ENCODE results near the gene TMC4.
A peak's percentile ranks its signal among the peaks of the same experiment; 100 is the strongest.
"Not testable (repeated sequence)": the region's sequence is repeated elsewhere in the genome, so short reads cannot be mapped to it uniquely, and the experiment has no call there.

TMC4 gene

GRCh38 chr19:54203151-54203611, 30.2 kb upstream of the TMC4 start:
- DNase-seq (ENCODE audit: low read depth in 2 of 2): no peak

- no peak for DNase-seq (ENCODE audit: low read depth in 2 of 2)
Measured at GRCh38 chr19:54201980-54202379, 29.0 kb upstream of the TMC4 start.

DNA sequence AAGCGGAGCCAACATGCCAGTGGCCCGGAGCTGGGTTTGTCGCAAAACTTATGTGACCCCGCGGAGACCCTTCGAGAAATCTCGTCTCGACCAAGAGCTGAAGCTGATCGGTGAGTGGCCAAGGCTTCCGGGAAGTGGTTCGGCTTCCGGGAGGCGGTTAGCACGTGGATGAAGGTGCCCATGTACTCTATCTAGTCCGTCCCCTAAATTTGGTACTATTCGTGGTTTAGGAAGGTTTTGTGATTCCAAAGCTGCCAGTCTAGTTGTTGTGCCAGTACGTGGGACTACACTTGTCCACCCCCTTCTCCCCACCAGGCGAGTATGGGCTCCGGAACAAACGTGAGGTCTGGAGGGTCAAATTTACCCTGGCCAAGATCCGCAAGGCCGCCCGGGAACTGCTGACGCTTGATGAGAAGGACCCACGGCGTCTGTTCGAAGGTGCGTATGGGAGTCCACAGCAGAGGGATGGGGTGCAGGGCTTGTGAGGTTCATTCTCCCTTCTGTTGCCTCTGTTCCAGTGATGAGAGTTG, 28.3 kb upstream of the TMC4 start:
- DNase-seq (ENCODE audit: low read depth in 2 of 2): no peak

- DNase-seq (ENCODE audit: low read depth in 2 of 2): no peak
Measured at GRCh38 chr19:54199401-54199800, 26.4 kb upstream of the TMC4 start.

GRCh38 chr19:54197121-54197520, 24.2 kb upstream of the TMC4 start:
- no peak for DNase-seq (ENCODE audit: low read depth in 2 of 2)

DNA sequence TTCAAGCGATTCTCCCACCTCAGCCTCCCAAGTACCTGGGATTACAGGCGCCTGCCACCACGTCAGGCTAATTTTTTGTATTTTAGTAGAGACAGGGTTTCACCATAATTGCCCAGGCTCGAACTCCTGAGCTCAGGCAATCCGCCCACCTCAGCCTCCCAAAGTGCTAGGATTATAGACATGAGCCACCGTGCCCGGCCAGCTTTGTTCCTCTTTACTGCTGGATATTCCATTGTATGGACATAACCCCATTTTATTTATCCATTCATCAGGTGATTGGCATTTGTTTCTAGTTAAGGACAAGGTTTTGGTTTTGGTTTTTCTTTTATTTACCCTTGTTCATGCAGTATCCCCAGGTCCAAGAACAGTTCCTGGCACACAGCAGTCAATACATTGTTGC, 23.6 kb upstream of the TMC4 start:
- DNase-seq (ENCODE audit: low read depth in 2 of 2): no peak

DNA sequence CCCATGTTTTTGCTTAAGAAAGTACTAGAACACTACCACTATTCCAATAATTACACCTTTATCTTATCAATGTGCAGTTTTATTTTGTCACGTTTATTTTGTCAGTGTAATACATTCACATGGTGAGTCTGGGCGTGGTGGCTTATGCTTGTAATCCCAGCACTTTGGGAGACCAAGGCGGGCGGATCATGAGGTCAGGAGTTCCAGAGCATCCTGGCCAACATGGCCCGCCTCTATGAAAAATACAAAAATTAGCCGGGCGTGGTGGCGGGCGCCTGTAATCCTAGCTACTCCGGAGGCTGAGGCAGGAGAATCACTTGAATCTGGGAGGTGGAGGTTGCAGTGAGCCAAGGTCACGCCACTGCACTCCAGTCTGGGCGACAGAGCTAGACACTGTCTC, 21.5 kb upstream of the TMC4 start:
- not testable (repeated sequence) for DNase-seq (ENCODE audit: low read depth in 2 of 2)

- DNase-seq (ENCODE audit: low read depth in 2 of 2): no peak
Measured at GRCh38 chr19:54193011-54193410, 20.1 kb upstream of the TMC4 start.

DNA sequence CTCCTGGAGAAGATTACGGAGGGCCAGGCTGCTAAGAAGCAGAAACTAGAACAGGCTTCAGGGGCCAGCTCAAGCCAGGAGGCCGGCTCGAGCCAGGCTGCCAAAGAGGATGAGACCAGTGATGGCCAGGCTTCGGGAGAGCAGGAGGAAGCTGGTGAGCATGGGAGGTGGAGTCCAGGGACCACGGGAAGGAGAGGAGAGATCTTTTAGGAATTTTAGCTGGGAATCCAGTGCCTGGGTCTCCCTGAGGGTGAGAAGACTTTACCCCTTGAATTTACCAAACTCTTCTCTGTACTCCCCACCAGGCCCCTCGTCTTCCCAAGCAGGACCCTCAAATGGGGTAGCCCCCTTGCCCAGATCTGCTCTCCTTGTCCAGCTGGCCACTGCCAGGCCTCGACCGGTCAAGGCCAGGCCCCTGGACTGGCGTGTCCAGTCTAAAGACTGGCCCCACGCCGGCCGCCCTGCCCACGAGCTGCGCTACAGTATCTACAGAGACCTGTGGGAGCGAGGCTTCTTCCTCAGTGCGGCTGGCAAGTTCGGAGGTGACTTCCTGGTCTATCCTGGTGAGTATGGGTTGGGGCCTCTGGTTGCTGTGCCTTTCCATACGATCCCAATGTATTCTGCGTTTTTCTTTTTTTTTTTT, 19.0 kb upstream of the TMC4 start:
- DNase-seq (ENCODE audit: low read depth in 2 of 2): no peak

GRCh38 chr19:54191011-54191810, 18.3 kb upstream of the TMC4 start, which contains the start of gene TSEN34:
Gene TSEN34, plus strand, starts transcription at chr19:54191308. Its CDS starts 57 bp downstream, at chr19:54191365.
- DNase-seq (ENCODE audit: low read depth in 2 of 2): peak; percentile 69 to 81

GRCh38 chr19:54190503-54191010, 17.6 kb upstream of the TMC4 start:
- DNase-seq (ENCODE audit: low read depth in 2 of 2): peak; percentile 99 to 100

DNA sequence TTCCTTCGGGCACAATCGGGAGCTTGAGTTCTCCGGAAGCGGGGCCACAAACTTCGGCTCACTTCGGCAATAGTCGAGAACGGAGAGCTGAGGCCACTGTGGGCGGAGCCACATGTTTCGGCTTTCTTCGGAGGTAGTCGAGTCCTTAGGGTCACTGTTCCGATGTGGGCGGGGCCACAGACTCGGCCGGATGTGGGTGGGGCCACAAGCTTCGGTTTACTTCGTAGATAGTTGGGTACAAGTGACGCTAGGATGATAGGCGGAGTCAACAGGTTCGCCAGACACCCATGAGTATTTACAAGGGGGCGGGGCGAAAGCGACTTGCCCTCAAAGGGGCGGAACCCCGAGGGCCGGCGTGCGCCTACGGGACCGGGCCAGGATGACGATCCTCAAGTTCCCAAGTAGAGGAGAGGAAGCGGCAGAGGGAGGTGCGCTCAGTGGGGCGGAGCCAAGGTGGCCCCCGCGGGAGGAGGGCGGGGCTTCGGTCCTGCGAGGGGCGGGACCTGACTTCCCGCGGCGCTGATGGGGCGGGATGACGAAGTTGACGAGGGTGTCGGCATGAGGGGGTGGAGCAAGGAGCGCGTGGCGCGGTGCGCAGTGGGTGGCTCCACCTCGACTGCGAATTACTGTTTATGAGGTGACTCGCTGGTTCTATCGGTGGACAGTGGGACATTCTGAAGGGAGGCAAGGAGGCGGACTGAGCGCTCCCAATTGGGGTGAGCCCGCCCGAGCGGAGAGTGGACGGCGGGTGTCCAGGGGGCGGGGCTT, 17.0 kb upstream of the TMC4 start:
- DNase-seq (ENCODE audit: low read depth in 2 of 2): peak; percentile 100

DNA sequence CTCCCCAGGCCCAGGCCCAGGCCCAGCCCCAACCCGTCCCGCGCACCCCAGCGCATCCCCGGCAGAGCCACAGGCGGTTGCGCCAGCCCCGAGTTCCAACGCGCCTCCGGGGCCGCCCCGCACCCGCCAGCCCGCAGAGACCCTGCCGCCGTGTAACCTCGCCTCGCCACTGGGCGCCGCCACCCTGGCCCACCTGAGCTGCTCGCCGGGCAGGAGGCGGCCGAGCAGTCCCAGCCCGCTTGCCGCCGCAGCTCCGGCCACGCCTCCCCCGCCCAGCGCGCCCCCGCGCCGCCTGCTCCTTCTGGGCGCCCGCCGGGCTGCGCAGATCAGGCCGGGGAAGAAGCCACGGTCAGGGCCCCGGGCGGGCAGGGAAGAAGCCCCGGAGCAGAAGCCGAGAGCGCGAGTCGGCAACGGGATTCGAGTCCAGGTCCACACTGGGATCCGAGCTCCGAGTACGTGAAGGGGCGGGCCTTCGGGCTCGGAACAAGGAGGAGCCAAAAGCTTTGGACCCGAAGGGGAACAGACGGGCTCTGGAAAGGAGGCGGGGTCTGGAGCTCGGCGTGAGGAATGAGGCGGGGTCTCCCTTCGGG, 16.3 kb upstream of the TMC4 start, which contains the start of gene MBOAT7:
Gene MBOAT7, minus strand, starts transcription at position 436 of the 590 bp plus-strand sequence. CDS start 1,072 bp downstream, outside the sequence.
- DNase-seq (ENCODE audit: low read depth in 2 of 2): no peak

DNA sequence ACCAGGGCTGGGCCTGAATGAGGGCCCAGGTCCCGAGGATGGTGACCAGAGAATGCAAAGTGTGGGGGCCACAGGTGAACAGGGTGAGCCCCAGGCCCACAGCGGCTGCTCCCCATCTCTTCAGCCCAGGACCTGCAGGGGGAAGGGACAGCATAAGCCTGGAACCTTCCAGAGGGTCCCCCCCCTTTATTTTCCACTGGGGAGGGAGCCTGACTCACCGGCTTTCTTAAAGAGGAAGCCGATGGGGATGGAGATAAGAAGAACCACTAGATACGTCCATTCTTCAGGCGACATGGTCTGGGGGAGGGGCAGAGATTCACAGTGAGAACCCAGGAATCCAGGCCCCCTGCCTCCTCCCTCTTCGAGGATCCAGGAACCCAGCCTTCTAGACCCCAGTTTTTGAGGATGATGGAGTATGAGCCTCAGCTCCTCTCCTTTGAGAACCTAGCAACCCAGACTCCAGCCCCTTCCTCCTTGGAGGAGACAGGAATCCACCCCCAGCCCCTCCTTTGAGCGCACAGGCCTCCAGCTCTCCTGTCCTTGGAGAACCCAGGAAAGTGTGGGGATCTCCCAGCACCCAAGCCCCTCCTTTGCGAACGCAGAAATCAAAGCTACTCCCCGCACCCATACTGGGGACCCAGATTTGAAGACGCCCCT, 15.4 kb upstream of the TMC4 start:
- DNase-seq (ENCODE audit: low read depth in 2 of 2): no peak

DNA sequence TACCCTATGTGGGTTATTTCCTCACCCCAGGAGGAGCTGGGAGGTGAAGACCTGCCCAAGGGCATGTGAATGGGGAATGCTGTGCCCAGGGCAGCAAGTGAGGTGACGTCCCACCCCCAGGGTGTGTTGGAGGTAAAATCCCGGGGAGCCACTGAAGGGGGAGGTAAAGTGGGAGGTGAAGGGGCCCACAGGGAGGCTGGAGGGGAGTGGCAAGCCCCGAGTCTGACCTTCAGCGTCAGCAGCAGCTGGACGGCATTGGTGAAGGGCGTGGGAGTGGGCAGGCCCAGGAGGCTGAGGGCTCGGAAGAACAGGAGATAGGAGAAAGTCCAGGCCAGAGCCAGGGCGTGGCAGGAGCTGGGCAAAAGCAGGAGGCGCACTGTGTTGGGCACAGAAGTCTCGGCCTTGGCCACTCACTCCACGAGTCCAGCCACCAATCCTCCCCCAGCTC, 14.0 kb upstream of the TMC4 start:
- DNase-seq (ENCODE audit: low read depth in 2 of 2): no peak

DNA sequence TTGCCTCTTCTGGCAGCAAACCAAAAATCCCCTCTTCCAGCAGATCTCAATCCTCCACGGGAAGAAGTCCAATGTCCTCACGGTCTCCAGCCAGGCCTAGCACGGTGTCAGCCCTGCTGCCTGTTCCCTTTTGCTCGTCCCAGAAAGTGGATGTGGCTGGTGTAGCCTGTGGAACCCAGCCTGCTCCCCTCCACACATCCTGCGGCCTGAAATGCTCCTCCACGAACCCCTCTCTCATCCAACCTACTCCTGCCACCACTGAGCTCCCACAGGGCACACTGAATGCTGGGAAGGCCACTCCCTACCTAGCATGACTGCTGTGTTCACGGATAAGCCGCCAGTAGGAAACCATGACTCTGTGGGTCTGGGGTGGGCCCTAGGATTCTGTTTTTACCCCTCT, 13.4 kb upstream of the TMC4 start:
- DNase-seq (ENCODE audit: low read depth in 2 of 2): no peak

GRCh38 chr19:54183431-54183830, 10.5 kb upstream of the TMC4 start:
- no peak for DNase-seq (ENCODE audit: low read depth in 2 of 2)

- not testable (repeated sequence) for DNase-seq (ENCODE audit: low read depth in 2 of 2)
Measured at GRCh38 chr19:54181894-54182293, 8.9 kb upstream of the TMC4 start.

DNA sequence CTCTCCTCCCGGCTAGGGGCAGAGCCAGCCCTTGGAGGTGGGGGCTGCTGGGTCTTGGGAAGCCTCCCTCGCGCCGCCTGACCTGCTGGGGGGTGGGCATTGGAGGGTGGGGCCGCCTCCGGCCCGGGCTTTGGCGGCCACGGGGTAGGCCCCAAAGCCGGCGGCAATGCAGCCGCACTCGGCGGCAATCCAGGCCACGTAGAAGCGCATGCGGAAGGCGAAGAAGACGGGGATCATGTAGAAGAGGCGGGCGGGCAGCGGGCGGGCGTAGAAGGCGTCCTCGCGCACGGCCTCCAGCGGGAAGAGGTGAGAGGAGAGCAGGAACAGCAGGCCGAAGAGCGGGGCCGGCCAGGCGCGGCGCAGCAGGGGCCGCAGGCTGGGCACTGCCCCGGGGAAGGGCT, 7.7 kb upstream of the TMC4 start:
- DNase-seq (ENCODE audit: low read depth in 2 of 2): no peak

- DNase-seq (ENCODE audit: low read depth in 2 of 2): no peak
Measured at GRCh38 chr19:54179921-54180461, 7.0 kb upstream of the TMC4 start.

All from stimulated activated CD8-positive, alpha-beta memory T cell treated with anti-CD3 and anti-CD28 coated beads, Interleukin-2, amount 100 ng/mL, for 1 hour (primary cell).